HCT116 (cell line): ENCODE results near the gene BPTF. TPM values are rescaled to one million over a fixed set of nuclear protein-coding genes. Genes with fewer than 3 reads are reported as not detected.
A peak's percentile ranks its signal among the peaks of the same experiment; 100 is the strongest.

Source experiments
- ATAC-seq: fragments of 200-7000 bp; cut with Tn5 transposase; 2 replicates; pipeline ENCODE4 v1.9.1; 2020; ENCODE audit warnings: mild to moderate bottlenecking, moderate library complexity
- BruUV-seq: library from RNA; stranded (reverse); fragments of 400-500 nt; replicated peaks from 2 replicates; lab custom pipeline; 2021; lab: Mats Ljungman, UMichigan
- CTCF ChIA-PET: fragments of 300-600 bp; sonication (Branson Sonifier 250); formaldehyde crosslinking; loops from one replicate; lab custom pipeline; 2021; ENCODE audit warnings: antibody characterized with exemption; lab: Charles Lee
- POLR2A ChIA-PET: fragments of 300-600, 350-600 bp; sonication (Branson Sonifier 250); formaldehyde crosslinking; loops from one replicate; lab custom pipeline; 2021; ENCODE audit warnings: antibody characterized with exemption; lab: Charles Lee
- RAD21 ChIA-PET, 2 experiments: fragments of 300-600 bp; sonication (Branson Sonifier 250); formaldehyde crosslinking; loops; one replicate each; lab custom pipeline; 2023; ENCODE audit warnings: low total read pairs in 2 of 2; ENCODE audit not compliant: uncharacterized antibody in 2 of 2, unreplicated experiment in 2 of 2, low non-redundant PET in 1 of 2; lab: Charles Lee
- DNase-seq: peaks from one replicate; pipeline ENCODE4 v3.0.0-alpha.2; 2010; ENCODE audit warnings: low read depth, low spot score
- H2AFZ ChIP-seq: fragments of 200-600 bp; shearing (Covaris generic), sonication (generic); 2 replicates; pipeline ENCODE4 v1.6.1; 2017; ENCODE audit warnings: low read depth, mixed run types, mixed read lengths, antibody characterized with exemption, low read length; ENCODE audit not compliant: poor library complexity, severe bottlenecking
- H3K27ac ChIP-seq: 2 replicates; pipeline ENCODE4 v1.5.1; 2012; ENCODE audit warnings: low read depth, low read length
- H3K27me3 ChIP-seq: fragments of 200-600 bp; sonication (generic); 2 replicates; pipeline ENCODE4 v1.6.1; 2016; ENCODE audit warnings: mixed run types, low read length, mixed read lengths; ENCODE audit not compliant: insufficient read depth
- H3K36me3 ChIP-seq, 2 experiments: fragments of 200-500 bp in 1 of 2; fragments of 200-600 bp in 1 of 2; sonication (Bioruptor generic) in 1 of 2; sonication (generic) in 1 of 2; 2 replicates each; pipeline versions ENCODE4 v1.5.1 to v1.6.1; 2014 to 2016; ENCODE audit warnings: low read length in 2 of 2, inconsistent platforms in 1 of 2, mixed read lengths in 1 of 2, mixed run types in 1 of 2; ENCODE audit not compliant: insufficient read depth in 2 of 2, control insufficient read depth in 1 of 2
- H3K4me1 ChIP-seq, 2 experiments: fragments of 200-600 bp in 1 of 2; sonication (generic) in 1 of 2; 2 replicates each; pipeline versions ENCODE4 v1.5.1 to v1.6.1; 2012 to 2017; ENCODE audit warnings: low read length in 2 of 2, inconsistent platforms in 1 of 2, mild to moderate bottlenecking in 1 of 2, mixed read lengths in 1 of 2, mixed run types in 1 of 2, moderate library complexity in 1 of 2; ENCODE audit not compliant: insufficient read depth in 2 of 2, control insufficient read depth in 1 of 2
- H3K4me2 ChIP-seq: fragments of 200-600 bp; sonication (generic); 2 replicates; pipeline ENCODE4 v1.6.1; 2017; ENCODE audit warnings: mixed run types, low read length, mixed read lengths
- H3K4me3 ChIP-seq, 2 experiments: fragments of 200-600 bp in 1 of 2; sonication (generic) in 1 of 2; replicated peaks in 1 of 2; 2 replicates each; pipeline ENCODE4 v1.5.1; 2011 to 2016; ENCODE audit warnings: low read length in 2 of 2, control low read depth in 1 of 2, low read depth in 1 of 2, mild to moderate bottlenecking in 1 of 2, mixed read lengths in 1 of 2, mixed run types in 1 of 2
- H3K79me2 ChIP-seq: fragments of 200-600 bp; sonication (generic); 2 replicates; pipeline ENCODE4 v1.6.1; 2017; ENCODE audit warnings: mild to moderate bottlenecking, mixed run types, low read length, moderate library complexity, mixed read lengths; ENCODE audit not compliant: insufficient read depth
- H3K9ac ChIP-seq: fragments of 200-600 bp; sonication (generic); 2 replicates; pipeline ENCODE4 v1.6.1; 2016; ENCODE audit warnings: low read length, mixed read lengths
- H3K9me2 ChIP-seq: fragments of 200-600 bp; sonication (generic), shearing (Covaris generic); 2 replicates; pipeline ENCODE4 v1.6.1; 2017; ENCODE audit warnings: mixed run types, mild to moderate bottlenecking, moderate library complexity; ENCODE audit not compliant: insufficient read depth
- H3K9me3 ChIP-seq, 2 experiments: fragments of 200-500 bp in 1 of 2; fragments of 200-600 bp in 1 of 2; sonication (Bioruptor generic) in 1 of 2; sonication (generic) in 1 of 2; 2 replicates each; pipeline ENCODE4 v1.6.1; 2014 to 2017; ENCODE audit warnings: low read length in 2 of 2, mixed read lengths in 2 of 2, inconsistent platforms in 1 of 2, low read depth in 1 of 2, mild to moderate bottlenecking in 1 of 2, mixed run types in 1 of 2, moderate library complexity in 1 of 2; ENCODE audit not compliant: control insufficient read depth in 1 of 2, insufficient read depth in 1 of 2
- H4K20me1 ChIP-seq: fragments of 200-600 bp; sonication (generic), shearing (Covaris generic); 2 replicates; pipeline ENCODE4 v1.6.1; 2017; ENCODE audit warnings: mixed run types, mild to moderate bottlenecking, moderate library complexity; ENCODE audit not compliant: insufficient read depth
- CEBPB ChIP-seq: IDR thresholded peaks from 2 replicates; pipeline ENCODE4 v1.6.1; 2012; ENCODE audit warnings: low read depth
- EZH2 ChIP-seq: fragments of 200-600 bp; sonication (generic); IDR thresholded peaks from 2 replicates; pipeline ENCODE4 v1.6.1; 2017; ENCODE audit warnings: antibody characterized with exemption, mixed run types
- EZH2phosphoT487 ChIP-seq: fragments of 200-600 bp; IDR thresholded peaks from 2 replicates; pipeline ENCODE4 v1.6.1; 2018; ENCODE audit warnings: antibody characterized with exemption, borderline replicate concordance
- JUND ChIP-seq: IDR thresholded peaks from 2 replicates; pipeline ENCODE4 v1.6.1; 2012
- POLR2A ChIP-seq: IDR thresholded peaks from 2 replicates; pipeline ENCODE4 v1.7.0; 2011; ENCODE audit warnings: borderline replicate concordance; ENCODE audit not compliant: insufficient read depth, insufficient read length; ENCODE audit errors: extremely low read depth
- RAD21 ChIP-seq: IDR thresholded peaks from 2 replicates; pipeline ENCODE4 v1.6.1; 2012; ENCODE audit warnings: low read depth, mild to moderate bottlenecking
- YY1 ChIP-seq: IDR thresholded peaks from 2 replicates; pipeline ENCODE4 v1.6.1; 2011; ENCODE audit warnings: low read length, low read depth, moderate library complexity, mild to moderate bottlenecking; ENCODE audit not compliant: insufficient replicate concordance; ENCODE audit errors: extremely low read depth
- intact Hi-C: fragments of 100-400 bp; cut with micrococcal nuclease; formaldehyde crosslinking; loops from 2 replicates; pipeline ENCODE4 v1.10.0; 2022
- total RNA-seq: library from RNA; stranded (reverse); gene quantifications from one replicate; pipeline ENCODE4 v1.2.1, GENCODE V29; 2021; ENCODE audit not compliant: unreplicated experiment
- TF ChIP-seq, protein P1 (sequence below): IDR thresholded peaks from 2 replicates; pipeline ENCODE4 v1.6.1; 2012; ENCODE audit warnings: low read depth
- TF ChIP-seq, protein P2 (sequence below), 3 experiments: fragments of 200-600 bp in 1 of 3; sonication (generic) in 1 of 3; IDR thresholded peaks in 2 of 3; conservative IDR thresholded peaks in 1 of 3; 2 replicates each; pipeline ENCODE4 v1.5.1; 2012 to 2017; ENCODE audit warnings: low read depth in 2 of 3, low read length in 2 of 3, antibody characterized with exemption in 1 of 3, borderline replicate concordance in 1 of 3, control low read depth in 1 of 3, mild to moderate bottlenecking in 1 of 3, mixed read lengths in 1 of 3, mixed run types in 1 of 3, moderate library complexity in 1 of 3; ENCODE audit not compliant: insufficient read depth in 1 of 3

BPTF gene
- total RNA-seq, 1 experiment from 2014 or later = 114 TPM

DNA sequence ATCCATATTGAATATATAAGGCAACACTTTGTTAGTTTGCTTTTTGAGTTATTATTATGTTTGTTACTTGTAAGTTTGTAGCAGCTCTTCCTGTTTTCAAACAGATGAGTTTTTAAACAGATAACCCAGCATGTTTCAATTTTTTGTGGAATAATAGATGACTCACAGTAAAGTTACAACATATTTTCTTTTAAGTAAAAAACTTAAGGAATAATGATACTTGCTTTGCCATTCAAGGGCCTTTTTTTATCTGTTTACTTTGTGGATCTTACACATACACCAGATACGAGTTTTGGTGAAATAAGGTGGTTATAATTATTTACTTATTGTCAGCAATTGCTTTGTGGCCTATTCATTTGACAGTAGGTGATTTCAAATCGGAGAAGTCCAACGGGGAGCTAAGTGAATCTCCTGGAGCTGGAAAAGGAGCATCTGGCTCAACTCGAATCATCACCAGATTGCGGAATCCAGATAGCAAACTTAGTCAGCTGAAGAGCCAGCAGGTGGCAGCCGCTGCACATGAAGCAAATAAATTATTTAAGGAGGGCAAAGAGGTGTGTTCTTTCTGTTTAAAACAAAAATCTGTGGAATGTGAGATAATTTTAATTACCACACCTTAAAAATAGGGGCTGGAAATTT, 66.3 kb downstream of the BPTF start:
- Histone ChIP-seq H2AFZ (no peak overlapping the region), H3K4me2 (no peak overlapping the region), H3K4me1 (no peaks in the 10 kb centered on the region), H3K9me3 (no peaks in the 10 kb centered on the region), H3K9ac (no peak overlapping the region), H3K9me2 (no peaks in the 10 kb centered on the region), H3K27ac (no peak overlapping the region), H3K36me3 (peaks cover 10 to 31% of the 10 kb centered on the region in 2 experiments; a peak in 3 of 4 replicates), H3K4me3 (no peak overlapping the region), H3K27me3 (no peaks in the 10 kb centered on the region), H4K20me1 (no peaks in the 10 kb centered on the region; the same call in 1 of the 2 replicates), H3K79me2 (peaks cover 8% of the 10 kb centered on the region; the same call in 1 of the 2 replicates)
- ChIA-PET POLR2A (interaction anchor here (1.0 kb wide), 1 partner anchor 92 kb away, joined by 3 read pairs; no protein-coding TSS in a partner anchor), RAD21 (interaction anchor here in 1 of 2 experiments (0.6 kb wide), 1 partner anchor 566 kb away, joined by 3 read pairs; no protein-coding TSS in a partner anchor), CTCF (interaction anchor here (1.1 to 1.2 kb wide), 2 partner anchors 14 to 571 kb away, joined by 3 read pairs; no protein-coding TSS in a partner anchor)
- intact Hi-C loops = loop anchor here (1.0 kb wide), 1 partner anchor 8 kb away; no protein-coding TSS in a partner anchor
- DNase-seq (peak; percentile 6), ATAC-seq (peak; percentile 57; the same call in 1 of the 2 replicates)
- no TSS peak for BruUV-seq
- TF ChIP-seq EZH2 = no peak
- TF ChIP-seq, protein P1, sequence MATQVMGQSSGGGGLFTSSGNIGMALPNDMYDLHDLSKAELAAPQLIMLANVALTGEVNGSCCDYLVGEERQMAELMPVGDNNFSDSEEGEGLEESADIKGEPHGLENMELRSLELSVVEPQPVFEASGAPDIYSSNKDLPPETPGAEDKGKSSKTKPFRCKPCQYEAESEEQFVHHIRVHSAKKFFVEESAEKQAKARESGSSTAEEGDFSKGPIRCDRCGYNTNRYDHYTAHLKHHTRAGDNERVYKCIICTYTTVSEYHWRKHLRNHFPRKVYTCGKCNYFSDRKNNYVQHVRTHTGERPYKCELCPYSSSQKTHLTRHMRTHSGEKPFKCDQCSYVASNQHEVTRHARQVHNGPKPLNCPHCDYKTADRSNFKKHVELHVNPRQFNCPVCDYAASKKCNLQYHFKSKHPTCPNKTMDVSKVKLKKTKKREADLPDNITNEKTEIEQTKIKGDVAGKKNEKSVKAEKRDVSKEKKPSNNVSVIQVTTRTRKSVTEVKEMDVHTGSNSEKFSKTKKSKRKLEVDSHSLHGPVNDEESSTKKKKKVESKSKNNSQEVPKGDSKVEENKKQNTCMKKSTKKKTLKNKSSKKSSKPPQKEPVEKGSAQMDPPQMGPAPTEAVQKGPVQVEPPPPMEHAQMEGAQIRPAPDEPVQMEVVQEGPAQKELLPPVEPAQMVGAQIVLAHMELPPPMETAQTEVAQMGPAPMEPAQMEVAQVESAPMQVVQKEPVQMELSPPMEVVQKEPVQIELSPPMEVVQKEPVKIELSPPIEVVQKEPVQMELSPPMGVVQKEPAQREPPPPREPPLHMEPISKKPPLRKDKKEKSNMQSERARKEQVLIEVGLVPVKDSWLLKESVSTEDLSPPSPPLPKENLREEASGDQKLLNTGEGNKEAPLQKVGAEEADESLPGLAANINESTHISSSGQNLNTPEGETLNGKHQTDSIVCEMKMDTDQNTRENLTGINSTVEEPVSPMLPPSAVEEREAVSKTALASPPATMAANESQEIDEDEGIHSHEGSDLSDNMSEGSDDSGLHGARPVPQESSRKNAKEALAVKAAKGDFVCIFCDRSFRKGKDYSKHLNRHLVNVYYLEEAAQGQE = no peak
- 0 out of 2 replicates have a peak, but pooled peaks have one; percentile 32 for TF ChIP-seq CEBPB
- no peak for TF ChIP-seq YY1
- TF ChIP-seq RAD21 = peak; percentile 41
- TF ChIP-seq, protein P2, sequence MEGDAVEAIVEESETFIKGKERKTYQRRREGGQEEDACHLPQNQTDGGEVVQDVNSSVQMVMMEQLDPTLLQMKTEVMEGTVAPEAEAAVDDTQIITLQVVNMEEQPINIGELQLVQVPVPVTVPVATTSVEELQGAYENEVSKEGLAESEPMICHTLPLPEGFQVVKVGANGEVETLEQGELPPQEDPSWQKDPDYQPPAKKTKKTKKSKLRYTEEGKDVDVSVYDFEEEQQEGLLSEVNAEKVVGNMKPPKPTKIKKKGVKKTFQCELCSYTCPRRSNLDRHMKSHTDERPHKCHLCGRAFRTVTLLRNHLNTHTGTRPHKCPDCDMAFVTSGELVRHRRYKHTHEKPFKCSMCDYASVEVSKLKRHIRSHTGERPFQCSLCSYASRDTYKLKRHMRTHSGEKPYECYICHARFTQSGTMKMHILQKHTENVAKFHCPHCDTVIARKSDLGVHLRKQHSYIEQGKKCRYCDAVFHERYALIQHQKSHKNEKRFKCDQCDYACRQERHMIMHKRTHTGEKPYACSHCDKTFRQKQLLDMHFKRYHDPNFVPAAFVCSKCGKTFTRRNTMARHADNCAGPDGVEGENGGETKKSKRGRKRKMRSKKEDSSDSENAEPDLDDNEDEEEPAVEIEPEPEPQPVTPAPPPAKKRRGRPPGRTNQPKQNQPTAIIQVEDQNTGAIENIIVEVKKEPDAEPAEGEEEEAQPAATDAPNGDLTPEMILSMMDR (IDR thresholded peaks at IDR 0.05 in 2 of 3, conservative IDR thresholded peaks at IDR 0.05 in 1 of 3; ENCODE audit: borderline replicate concordance in 1 of 3, insufficient read depth in 1 of 3, low read depth in 2 of 3, low read length in 2 of 3) = peak; percentile 13 to 43 (median 39); a peak in 5 of 6 replicates
- no peak for TF ChIP-seq JUND
- TF ChIP-seq POLR2A = no peak
- no peak for TF ChIP-seq EZH2phosphoT487
